CD14-positive monocyte (primary cell): ENCODE data around the gene VIM. TPM values are rescaled to one million over a fixed set of nuclear protein-coding genes. Genes with fewer than 3 reads are reported as not detected.

ENCODE experiments used
- DNase-seq, 3 donors: peaks; one replicate each; pipeline ENCODE4 v3.0.0-alpha.2; 2011 to 2022
- H2AFZ ChIP-seq: 2 replicates; pipeline ENCODE4 v1.6.0; 2012; ENCODE audit warnings: mild to moderate bottlenecking, low read depth, low read length, inconsistent platforms; ENCODE audit not compliant: insufficient read depth, poor library complexity, severe bottlenecking
- H3K27ac ChIP-seq, 2 donors: 1 replicate in 1 of 2; 2 replicates in 1 of 2; pipeline ENCODE4 v1.5.1; 2012 to 2013; ENCODE audit warnings: low read length in 2 of 2, control low read depth in 1 of 2, inconsistent platforms in 1 of 2, low read depth in 1 of 2, mild to moderate bottlenecking in 1 of 2
- H3K27me3 ChIP-seq, 2 donors: one replicate each; pipeline versions ENCODE4 v1.6.0 to v1.6.1; 2011 to 2013; ENCODE audit warnings: low read length in 2 of 2; ENCODE audit not compliant: control insufficient read depth in 2 of 2, insufficient read depth in 2 of 2
- H3K36me3 ChIP-seq, 2 donors: replicated peaks in 1 of 2; 1 replicate in 1 of 2; 2 replicates in 1 of 2; pipeline versions ENCODE4 v1.5.1 to v1.6.1; 2012 to 2013; ENCODE audit warnings: low read length in 2 of 2, control low read depth in 1 of 2, inconsistent platforms in 1 of 2, mild to moderate bottlenecking in 1 of 2; ENCODE audit not compliant: insufficient read depth in 2 of 2, control insufficient read depth in 1 of 2
- H3K4me1 ChIP-seq, 2 donors: 1 replicate in 1 of 2; 2 replicates in 1 of 2; pipeline versions ENCODE4 v1.5.1 to v1.6.1; 2012 to 2013; ENCODE audit warnings: low read length in 2 of 2, control low read depth in 1 of 2, inconsistent platforms in 1 of 2, mild to moderate bottlenecking in 1 of 2, moderate library complexity in 1 of 2; ENCODE audit not compliant: insufficient read depth in 2 of 2, control insufficient read depth in 1 of 2
- H3K4me2 ChIP-seq: replicated peaks from 2 replicates; pipeline ENCODE3; 2012; ENCODE audit warnings: low read length, moderate library complexity, mild to moderate bottlenecking; ENCODE audit not compliant: poor library complexity, severe bottlenecking; ENCODE audit errors: extremely low read depth
- H3K4me3 ChIP-seq, 3 experiments: fragments of 200-600 bp in 1 of 3; sonication (generic) in 1 of 3; replicated peaks in 1 of 3; 1 replicate in 2 of 3; 2 replicates in 1 of 3; pipeline ENCODE4 v1.5.1; 2011 to 2013; ENCODE audit warnings: low read length in 3 of 3, mild to moderate bottlenecking in 3 of 3, control low read depth in 2 of 3, low read depth in 2 of 3, inconsistent platforms in 1 of 3, moderate library complexity in 1 of 3
- H3K79me2 ChIP-seq: 2 replicates; pipeline ENCODE4 v1.6.0; 2012; ENCODE audit warnings: mild to moderate bottlenecking, control low read depth, inconsistent platforms, low read length, moderate library complexity; ENCODE audit not compliant: insufficient read depth
- H3K9ac ChIP-seq: 2 replicates; pipeline ENCODE4 v1.6.0; 2017; ENCODE audit warnings: low read length, mild to moderate bottlenecking; ENCODE audit not compliant: insufficient read depth, poor library complexity, severe bottlenecking
- H3K9me3 ChIP-seq, 2 donors: replicated peaks in 1 of 2; 1 replicate in 1 of 2; 2 replicates in 1 of 2; pipeline versions ENCODE4 v1.5.1 to v1.6.1; 2012 to 2013; ENCODE audit warnings: low read length in 2 of 2, control low read depth in 1 of 2; ENCODE audit not compliant: control insufficient read depth in 1 of 2, insufficient read depth in 1 of 2
- H4K20me1 ChIP-seq: 2 replicates; pipeline ENCODE4 v1.6.0; 2012; ENCODE audit warnings: mild to moderate bottlenecking, low read length, control low read depth, moderate library complexity; ENCODE audit not compliant: insufficient read depth
- H3K27ac Mint-ChIP-seq, 7 donors: one replicate each; pipeline ENCODE4 v1.8.0; 2020; ENCODE audit warnings: mild to moderate bottlenecking in 7 of 7, mixed read lengths in 7 of 7, moderate library complexity in 6 of 7, inconsistent platforms in 2 of 7
- H3K27me3 Mint-ChIP-seq, 3 donors: one replicate each; pipeline ENCODE4 v1.8.0; 2021 to 2022; ENCODE audit warnings: low read depth in 3 of 3, mild to moderate bottlenecking in 3 of 3, mixed read lengths in 3 of 3, moderate library complexity in 3 of 3, inconsistent platforms in 1 of 3
- H3K36me3 Mint-ChIP-seq, 2 donors: one replicate each; pipeline ENCODE4 v1.8.0; 2020; ENCODE audit warnings: mixed read lengths in 2 of 2, inconsistent platforms in 1 of 2, mild to moderate bottlenecking in 1 of 2
- H3K4me1 Mint-ChIP-seq: one replicate; pipeline ENCODE4 v1.8.0; 2020; ENCODE audit warnings: mild to moderate bottlenecking, mixed read lengths
- H3K4me3 Mint-ChIP-seq, 2 donors: one replicate each; pipeline ENCODE4 v1.8.0; 2020; ENCODE audit warnings: mild to moderate bottlenecking in 2 of 2, mixed read lengths in 2 of 2, moderate library complexity in 1 of 2
- H3K9me3 Mint-ChIP-seq, 7 donors: one replicate each; pipeline ENCODE4 v1.8.0; 2020 to 2022; ENCODE audit warnings: mixed read lengths in 7 of 7, mild to moderate bottlenecking in 6 of 7, moderate library complexity in 6 of 7, inconsistent platforms in 2 of 7
- WGBS: methylation state at CpG from one replicate; pipeline ENCODE4 v1.1.5; 2013; ENCODE audit warnings: missing lambda C conversion rate; ENCODE audit not compliant: insufficient coverage; 5-methylcytosine and 5-hydroxymethylcytosine counted together
- intact Hi-C, 2 donors: fragments of 100-400 bp; cut with micrococcal nuclease; formaldehyde crosslinking; loops; one replicate each; pipeline versions ENCODE4 v1.15.0 to v1.15.1; 2023
- polyA plus RNA-seq, 3 donors: library from polyadenylated mRNA; depleted of rRNA in 1 of 3; unstranded in 2 of 3; stranded (reverse) in 1 of 3; fragments of 300-500 nt in 2 of 3; fragments of >200 nt in 1 of 3; fragmentation: Illumina TruSeq in 2 of 3; gene quantifications; 1 replicate in 2 of 3; 2 replicates in 1 of 3; pipeline ENCODE4 v1.2.3, GENCODE V29; 2012 to 2021
- TF ChIP-seq, protein P1 (sequence below): fragments of 200-600 bp; IDR thresholded peaks from one replicate; pipeline ENCODE4 v1.8.0; 2022; ENCODE audit warnings: antibody characterized with exemption, mild to moderate bottlenecking

Gene VIM
- polyA plus RNA-seq, 3 donors, result 697 to 4,055 (median 932) TPM

DNA sequence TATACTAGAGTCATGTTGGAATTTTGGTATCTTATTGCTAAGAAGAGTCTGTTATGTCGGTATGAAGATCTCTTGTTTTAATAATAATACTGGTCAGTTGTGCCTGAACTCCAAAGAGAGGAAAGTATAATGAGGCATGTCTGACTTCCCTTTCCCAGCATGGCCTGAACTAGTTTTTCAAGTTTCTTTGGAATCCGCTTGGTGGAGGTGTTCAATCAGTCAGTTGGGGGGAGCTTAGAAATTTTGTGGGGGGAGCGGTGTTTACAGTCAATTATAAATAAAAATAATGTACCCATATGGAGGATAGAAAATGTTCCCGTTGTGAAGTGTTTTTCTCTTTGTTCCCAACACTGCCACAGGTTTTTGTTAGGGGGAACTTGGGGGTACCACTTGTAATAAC is 25.0 kb upstream of the VIM start:
- Histone ChIP-seq H3K27me3 (no peaks in the 10 kb centered on the region), H3K9ac (no peak overlapping the region), H2AFZ (no peak overlapping the region), H4K20me1 (no peaks in the 10 kb centered on the region), H3K79me2 (peaks cover 14% of the 10 kb centered on the region), H3K4me3 (no peak overlapping the region), H3K36me3 (no peaks in the 10 kb centered on the region), H3K27ac (no peak overlapping the region), H3K4me1 (peaks cover 16 to 27% of the 10 kb centered on the region in 2 donors), H3K4me2 (no peak overlapping the region), H3K9me3 (no peaks in the 10 kb centered on the region)
- intact Hi-C loops, result loop anchor here (2.0 to 5.0 kb wide), 3 partner anchors 14 to 176 kb away; no protein-coding TSS in a partner anchor
- no peaks in the 10 kb centered on the region for H3K9me3 Mint-ChIP-seq
- H3K27ac Mint-ChIP-seq, result peak overlapping the region in 4 of 7 donors; percentile 12 to 100 (median 66)
- DNase-seq, result no peak
- H3K4me3 Mint-ChIP-seq, result no peak overlapping the region
- H3K27me3 Mint-ChIP-seq, result peaks cover 0 to 4% (median 0%) of the 10 kb centered on the region in 3 donors
- peaks cover 5 to 6% of the 10 kb centered on the region in 2 donors for H3K36me3 Mint-ChIP-seq
- TF ChIP-seq, protein P1, sequence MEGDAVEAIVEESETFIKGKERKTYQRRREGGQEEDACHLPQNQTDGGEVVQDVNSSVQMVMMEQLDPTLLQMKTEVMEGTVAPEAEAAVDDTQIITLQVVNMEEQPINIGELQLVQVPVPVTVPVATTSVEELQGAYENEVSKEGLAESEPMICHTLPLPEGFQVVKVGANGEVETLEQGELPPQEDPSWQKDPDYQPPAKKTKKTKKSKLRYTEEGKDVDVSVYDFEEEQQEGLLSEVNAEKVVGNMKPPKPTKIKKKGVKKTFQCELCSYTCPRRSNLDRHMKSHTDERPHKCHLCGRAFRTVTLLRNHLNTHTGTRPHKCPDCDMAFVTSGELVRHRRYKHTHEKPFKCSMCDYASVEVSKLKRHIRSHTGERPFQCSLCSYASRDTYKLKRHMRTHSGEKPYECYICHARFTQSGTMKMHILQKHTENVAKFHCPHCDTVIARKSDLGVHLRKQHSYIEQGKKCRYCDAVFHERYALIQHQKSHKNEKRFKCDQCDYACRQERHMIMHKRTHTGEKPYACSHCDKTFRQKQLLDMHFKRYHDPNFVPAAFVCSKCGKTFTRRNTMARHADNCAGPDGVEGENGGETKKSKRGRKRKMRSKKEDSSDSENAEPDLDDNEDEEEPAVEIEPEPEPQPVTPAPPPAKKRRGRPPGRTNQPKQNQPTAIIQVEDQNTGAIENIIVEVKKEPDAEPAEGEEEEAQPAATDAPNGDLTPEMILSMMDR, result no peak
- no CpG with 5 or more reads among the region's 4 CpGs for WGBS
- peaks cover 36% of the 10 kb centered on the region for H3K4me1 Mint-ChIP-seq

DNA sequence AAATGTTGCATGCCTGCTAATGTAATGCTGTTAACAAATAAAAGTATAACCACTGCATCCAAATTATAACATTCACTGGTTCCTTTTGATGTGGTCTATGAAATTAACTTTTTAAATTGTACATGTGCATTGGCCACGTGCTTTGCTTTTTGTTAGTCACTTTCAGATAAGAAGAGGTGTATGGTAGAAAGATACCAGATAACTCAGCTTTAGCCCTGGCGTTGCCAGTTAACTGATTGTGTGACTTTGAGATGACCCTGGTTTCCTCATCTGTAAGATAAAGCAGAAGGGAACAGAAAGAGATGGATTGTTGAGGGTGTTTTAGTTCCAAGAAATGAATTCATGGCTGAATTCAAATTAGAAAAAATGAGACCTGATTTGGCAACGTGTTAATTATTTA is 24.6 kb upstream of the VIM start:
- peak overlapping the region in 2 of 7 donors; percentile 6 to 50 for H3K27ac Mint-ChIP-seq
- 67% methylated on average over 1 of the region's 3 CpGs for WGBS
- H4K20me1 ChIP-seq, result no peaks in the 10 kb centered on the region

More for the DNA sequence above, 24.6 kb upstream of the VIM start:
- peaks cover 20 to 29% of the 10 kb centered on the region in 2 donors for H3K4me1 ChIP-seq
- H3K27me3 ChIP-seq, result no peaks in the 10 kb centered on the region
- H3K79me2 ChIP-seq, result peaks cover 14% of the 10 kb centered on the region
- no peaks in the 10 kb centered on the region for H3K9me3 Mint-ChIP-seq
- H3K9ac ChIP-seq, result no peak overlapping the region
- no peak for DNase-seq
- TF ChIP-seq, protein P1, result no peak
- H3K27me3 Mint-ChIP-seq, result peaks cover 0 to 4% (median 0%) of the 10 kb centered on the region in 3 donors
- H3K27ac ChIP-seq, result no peak overlapping the region
- no peaks in the 10 kb centered on the region for H3K9me3 ChIP-seq
- no peak overlapping the region for H3K4me3 ChIP-seq
- no peak overlapping the region for H3K4me2 ChIP-seq
- intact Hi-C loops, result loop anchor here (2.0 to 5.0 kb wide), 3 partner anchors 13 to 176 kb away; no protein-coding TSS in a partner anchor
- no peak overlapping the region for H3K4me3 Mint-ChIP-seq
- H2AFZ ChIP-seq, result no peak overlapping the region
- H3K4me1 Mint-ChIP-seq, result peaks cover 38% of the 10 kb centered on the region
- peaks cover 5 to 6% of the 10 kb centered on the region in 2 donors for H3K36me3 Mint-ChIP-seq
- H3K36me3 ChIP-seq, result no peaks in the 10 kb centered on the region
